NCI-H226 (cell line): ENCODE data around the gene C2CD4C.
"Not testable (repeated sequence)": the region's sequence is repeated elsewhere in the genome, so short reads cannot be mapped to it uniquely, and the experiment has no call there.

Source experiments
- DNase-seq: peaks from one replicate; pipeline ENCODE4 v3.0.0-alpha.2; 2015

The C2CD4C gene

GRCh38 chr19:408902-409515, at the start of gene C2CD4C:
Gene C2CD4C, minus strand, starts transcription at chr19:409147. Its CDS starts 786 bp downstream, at chr19:408361.
- no peak for DNase-seq

GRCh38 chr19:458091-459042, 49.4 kb upstream of the C2CD4C start:
- no peak for DNase-seq

- no peak for DNase-seq
Measured at GRCh38 chr19:457636-458035, 48.7 kb upstream of the C2CD4C start.

GRCh38 chr19:456547-457110, 47.7 kb upstream of the C2CD4C start:
- no peak for DNase-seq

- DNase-seq: no peak
Measured at GRCh38 chr19:455851-456546, 47.1 kb upstream of the C2CD4C start.

GRCh38 chr19:455031-455705, 46.2 kb upstream of the C2CD4C start:
- DNase-seq: no peak

- no peak for DNase-seq
Measured at GRCh38 chr19:453606-454005, 44.7 kb upstream of the C2CD4C start.

- DNase-seq: no peak
Measured at GRCh38 chr19:452829-453228, 43.9 kb upstream of the C2CD4C start.

GRCh38 chr19:450912-451481, 42.0 kb upstream of the C2CD4C start:
- not testable (repeated sequence) for DNase-seq

- DNase-seq: no peak
Measured at GRCh38 chr19:449916-450315, 41.0 kb upstream of the C2CD4C start.

- no peak for DNase-seq
Measured at GRCh38 chr19:447816-448560, 39.0 kb upstream of the C2CD4C start.

GRCh38 chr19:447064-447426, 38.1 kb upstream of the C2CD4C start:
- no peak for DNase-seq

GRCh38 chr19:444677-445210, 35.8 kb upstream of the C2CD4C start:
- no peak for DNase-seq

GRCh38 chr19:443005-443404, 34.1 kb upstream of the C2CD4C start:
- DNase-seq: no peak

- no peak for DNase-seq
Measured at GRCh38 chr19:442085-442484, 33.1 kb upstream of the C2CD4C start.

- DNase-seq: no peak
Measured at GRCh38 chr19:441213-441836, 32.4 kb upstream of the C2CD4C start.

- no peak for DNase-seq
Measured at GRCh38 chr19:440391-441212, 31.7 kb upstream of the C2CD4C start.

GRCh38 chr19:439167-439900, 30.4 kb upstream of the C2CD4C start:
- no peak for DNase-seq

- no peak for DNase-seq
Measured at GRCh38 chr19:438416-438958, 29.5 kb upstream of the C2CD4C start.
